Loucy (cell line): ENCODE data around the gene ANO2.

ENCODE experiments used
- EZH2phosphoT487 ChIP-seq: fragments of 200-600 bp; IDR thresholded peaks from 2 replicates; pipeline ENCODE4 v1.6.1; 2018; ENCODE audit warnings: antibody characterized with exemption, mild to moderate bottlenecking, moderate library complexity, borderline replicate concordance
- TF ChIP-seq, protein P1 (sequence below): fragments of 200-600 bp; sonication (generic); conservative IDR thresholded peaks from 2 replicates; pipeline ENCODE4 v1.5.1; 2014; ENCODE audit warnings: mild to moderate bottlenecking, antibody characterized with exemption, low read length

DNA sequence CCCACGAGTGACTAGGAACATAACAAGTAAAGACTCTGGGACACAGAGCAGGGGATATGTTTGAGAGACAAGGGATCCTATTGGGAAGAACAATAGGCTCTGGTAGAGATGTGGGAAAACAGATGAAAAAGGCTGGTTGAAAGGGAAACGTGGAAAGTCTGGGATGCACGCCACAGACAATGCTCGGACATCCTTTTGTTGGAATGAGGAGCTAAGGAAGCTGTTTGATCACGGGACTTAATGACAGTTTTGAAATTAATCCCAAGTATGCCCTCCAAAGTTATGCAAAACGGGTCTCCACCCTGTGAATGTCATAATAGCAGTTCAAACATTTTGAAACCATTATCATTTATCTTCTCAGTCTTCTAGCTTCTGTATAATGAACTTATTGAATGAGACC is 31.7 kb upstream of the ANO2 start:
- TF ChIP-seq, protein P1, sequence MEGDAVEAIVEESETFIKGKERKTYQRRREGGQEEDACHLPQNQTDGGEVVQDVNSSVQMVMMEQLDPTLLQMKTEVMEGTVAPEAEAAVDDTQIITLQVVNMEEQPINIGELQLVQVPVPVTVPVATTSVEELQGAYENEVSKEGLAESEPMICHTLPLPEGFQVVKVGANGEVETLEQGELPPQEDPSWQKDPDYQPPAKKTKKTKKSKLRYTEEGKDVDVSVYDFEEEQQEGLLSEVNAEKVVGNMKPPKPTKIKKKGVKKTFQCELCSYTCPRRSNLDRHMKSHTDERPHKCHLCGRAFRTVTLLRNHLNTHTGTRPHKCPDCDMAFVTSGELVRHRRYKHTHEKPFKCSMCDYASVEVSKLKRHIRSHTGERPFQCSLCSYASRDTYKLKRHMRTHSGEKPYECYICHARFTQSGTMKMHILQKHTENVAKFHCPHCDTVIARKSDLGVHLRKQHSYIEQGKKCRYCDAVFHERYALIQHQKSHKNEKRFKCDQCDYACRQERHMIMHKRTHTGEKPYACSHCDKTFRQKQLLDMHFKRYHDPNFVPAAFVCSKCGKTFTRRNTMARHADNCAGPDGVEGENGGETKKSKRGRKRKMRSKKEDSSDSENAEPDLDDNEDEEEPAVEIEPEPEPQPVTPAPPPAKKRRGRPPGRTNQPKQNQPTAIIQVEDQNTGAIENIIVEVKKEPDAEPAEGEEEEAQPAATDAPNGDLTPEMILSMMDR: no peak
- no peak for TF ChIP-seq EZH2phosphoT487
